ENCODE measurements around the gene DLG2. TPM values are rescaled to one million over a fixed set of nuclear protein-coding genes. Genes with fewer than 3 reads are reported as not detected.

DLG2 gene
- total and polyA plus RNA-seq, 9 of the 15 experiments (the other 6 are each of a cell fraction or from before 2014, with no cell fraction given) = 0.52 to 1.6 (median 0.95) TPM

DNA sequence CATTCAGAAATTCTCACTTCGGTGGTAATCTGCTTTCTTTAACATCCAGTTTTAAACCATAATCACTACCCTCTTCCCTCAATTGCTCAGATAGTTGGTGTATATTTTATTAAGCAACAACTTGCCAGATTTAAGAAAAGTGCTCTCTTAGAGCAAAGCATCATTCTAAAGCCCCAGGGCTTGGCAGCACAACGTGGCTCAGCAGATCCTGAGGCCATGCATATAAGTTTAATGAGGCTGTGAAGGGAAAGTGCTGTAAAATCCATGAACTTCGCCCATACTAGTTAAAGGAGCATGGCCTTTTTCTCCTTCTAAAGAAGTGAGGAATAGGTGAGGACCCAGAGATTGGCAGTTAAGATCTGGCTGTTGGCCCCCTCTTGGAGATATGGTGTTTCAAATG, 1858.7 kb downstream of the DLG2 start (continued):
- no peak for TF ChIP-seq FOXM1 (IDR thresholded peaks at IDR 0.05; ENCODE audit: low read depth)
- TF ChIP-seq FOXM1 (CRISPR knock-in tag; IDR thresholded peaks at IDR 0.05; ENCODE audit: low read depth) = no peak
- TF ChIP-seq NFIC (IDR thresholded peaks at IDR 0.05) = no peak
- TF ChIP-seq CREB5 (CRISPR knock-in tag; IDR thresholded peaks at IDR 0.05) = no peak
- TF ChIP-seq ZNF174 (CRISPR knock-in tag; IDR thresholded peaks at IDR 0.05) = no peak

DNA sequence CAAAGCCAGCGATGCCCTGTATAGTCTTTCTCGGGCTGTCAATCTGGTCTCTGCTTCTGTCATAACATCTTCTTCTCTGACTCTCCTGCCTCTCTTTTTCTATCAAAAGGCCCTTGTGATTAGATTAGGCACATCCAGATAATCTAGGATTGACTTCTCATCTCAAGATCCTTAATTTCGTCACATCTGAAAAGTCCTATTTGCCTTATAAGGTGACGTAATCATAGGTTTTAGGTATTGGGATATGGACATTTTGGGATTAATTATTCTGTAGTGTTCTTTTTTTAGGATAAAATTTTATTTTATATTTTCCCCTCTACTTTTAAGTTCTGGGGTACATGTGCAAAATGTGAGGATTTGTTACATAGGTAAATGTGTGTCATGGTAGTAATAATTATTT, 1860.2 kb downstream of the DLG2 start:
- no peak overlapping the region for H3K9ac ChIP-seq (ENCODE audit: insufficient read depth in 1 of 2, low read depth in 2 of 2, low read length in 2 of 2)
- no peak for FAIRE-seq
- peak; percentile 44; the same call in 1 of the 2 replicates for TF ChIP-seq ATF3 (IDR thresholded peaks at IDR 0.05)
- no peak for TF ChIP-seq ATF3 (CRISPR knock-in tag; conservative IDR thresholded peaks at IDR 0.05)
- TF ChIP-seq, protein P1, sequence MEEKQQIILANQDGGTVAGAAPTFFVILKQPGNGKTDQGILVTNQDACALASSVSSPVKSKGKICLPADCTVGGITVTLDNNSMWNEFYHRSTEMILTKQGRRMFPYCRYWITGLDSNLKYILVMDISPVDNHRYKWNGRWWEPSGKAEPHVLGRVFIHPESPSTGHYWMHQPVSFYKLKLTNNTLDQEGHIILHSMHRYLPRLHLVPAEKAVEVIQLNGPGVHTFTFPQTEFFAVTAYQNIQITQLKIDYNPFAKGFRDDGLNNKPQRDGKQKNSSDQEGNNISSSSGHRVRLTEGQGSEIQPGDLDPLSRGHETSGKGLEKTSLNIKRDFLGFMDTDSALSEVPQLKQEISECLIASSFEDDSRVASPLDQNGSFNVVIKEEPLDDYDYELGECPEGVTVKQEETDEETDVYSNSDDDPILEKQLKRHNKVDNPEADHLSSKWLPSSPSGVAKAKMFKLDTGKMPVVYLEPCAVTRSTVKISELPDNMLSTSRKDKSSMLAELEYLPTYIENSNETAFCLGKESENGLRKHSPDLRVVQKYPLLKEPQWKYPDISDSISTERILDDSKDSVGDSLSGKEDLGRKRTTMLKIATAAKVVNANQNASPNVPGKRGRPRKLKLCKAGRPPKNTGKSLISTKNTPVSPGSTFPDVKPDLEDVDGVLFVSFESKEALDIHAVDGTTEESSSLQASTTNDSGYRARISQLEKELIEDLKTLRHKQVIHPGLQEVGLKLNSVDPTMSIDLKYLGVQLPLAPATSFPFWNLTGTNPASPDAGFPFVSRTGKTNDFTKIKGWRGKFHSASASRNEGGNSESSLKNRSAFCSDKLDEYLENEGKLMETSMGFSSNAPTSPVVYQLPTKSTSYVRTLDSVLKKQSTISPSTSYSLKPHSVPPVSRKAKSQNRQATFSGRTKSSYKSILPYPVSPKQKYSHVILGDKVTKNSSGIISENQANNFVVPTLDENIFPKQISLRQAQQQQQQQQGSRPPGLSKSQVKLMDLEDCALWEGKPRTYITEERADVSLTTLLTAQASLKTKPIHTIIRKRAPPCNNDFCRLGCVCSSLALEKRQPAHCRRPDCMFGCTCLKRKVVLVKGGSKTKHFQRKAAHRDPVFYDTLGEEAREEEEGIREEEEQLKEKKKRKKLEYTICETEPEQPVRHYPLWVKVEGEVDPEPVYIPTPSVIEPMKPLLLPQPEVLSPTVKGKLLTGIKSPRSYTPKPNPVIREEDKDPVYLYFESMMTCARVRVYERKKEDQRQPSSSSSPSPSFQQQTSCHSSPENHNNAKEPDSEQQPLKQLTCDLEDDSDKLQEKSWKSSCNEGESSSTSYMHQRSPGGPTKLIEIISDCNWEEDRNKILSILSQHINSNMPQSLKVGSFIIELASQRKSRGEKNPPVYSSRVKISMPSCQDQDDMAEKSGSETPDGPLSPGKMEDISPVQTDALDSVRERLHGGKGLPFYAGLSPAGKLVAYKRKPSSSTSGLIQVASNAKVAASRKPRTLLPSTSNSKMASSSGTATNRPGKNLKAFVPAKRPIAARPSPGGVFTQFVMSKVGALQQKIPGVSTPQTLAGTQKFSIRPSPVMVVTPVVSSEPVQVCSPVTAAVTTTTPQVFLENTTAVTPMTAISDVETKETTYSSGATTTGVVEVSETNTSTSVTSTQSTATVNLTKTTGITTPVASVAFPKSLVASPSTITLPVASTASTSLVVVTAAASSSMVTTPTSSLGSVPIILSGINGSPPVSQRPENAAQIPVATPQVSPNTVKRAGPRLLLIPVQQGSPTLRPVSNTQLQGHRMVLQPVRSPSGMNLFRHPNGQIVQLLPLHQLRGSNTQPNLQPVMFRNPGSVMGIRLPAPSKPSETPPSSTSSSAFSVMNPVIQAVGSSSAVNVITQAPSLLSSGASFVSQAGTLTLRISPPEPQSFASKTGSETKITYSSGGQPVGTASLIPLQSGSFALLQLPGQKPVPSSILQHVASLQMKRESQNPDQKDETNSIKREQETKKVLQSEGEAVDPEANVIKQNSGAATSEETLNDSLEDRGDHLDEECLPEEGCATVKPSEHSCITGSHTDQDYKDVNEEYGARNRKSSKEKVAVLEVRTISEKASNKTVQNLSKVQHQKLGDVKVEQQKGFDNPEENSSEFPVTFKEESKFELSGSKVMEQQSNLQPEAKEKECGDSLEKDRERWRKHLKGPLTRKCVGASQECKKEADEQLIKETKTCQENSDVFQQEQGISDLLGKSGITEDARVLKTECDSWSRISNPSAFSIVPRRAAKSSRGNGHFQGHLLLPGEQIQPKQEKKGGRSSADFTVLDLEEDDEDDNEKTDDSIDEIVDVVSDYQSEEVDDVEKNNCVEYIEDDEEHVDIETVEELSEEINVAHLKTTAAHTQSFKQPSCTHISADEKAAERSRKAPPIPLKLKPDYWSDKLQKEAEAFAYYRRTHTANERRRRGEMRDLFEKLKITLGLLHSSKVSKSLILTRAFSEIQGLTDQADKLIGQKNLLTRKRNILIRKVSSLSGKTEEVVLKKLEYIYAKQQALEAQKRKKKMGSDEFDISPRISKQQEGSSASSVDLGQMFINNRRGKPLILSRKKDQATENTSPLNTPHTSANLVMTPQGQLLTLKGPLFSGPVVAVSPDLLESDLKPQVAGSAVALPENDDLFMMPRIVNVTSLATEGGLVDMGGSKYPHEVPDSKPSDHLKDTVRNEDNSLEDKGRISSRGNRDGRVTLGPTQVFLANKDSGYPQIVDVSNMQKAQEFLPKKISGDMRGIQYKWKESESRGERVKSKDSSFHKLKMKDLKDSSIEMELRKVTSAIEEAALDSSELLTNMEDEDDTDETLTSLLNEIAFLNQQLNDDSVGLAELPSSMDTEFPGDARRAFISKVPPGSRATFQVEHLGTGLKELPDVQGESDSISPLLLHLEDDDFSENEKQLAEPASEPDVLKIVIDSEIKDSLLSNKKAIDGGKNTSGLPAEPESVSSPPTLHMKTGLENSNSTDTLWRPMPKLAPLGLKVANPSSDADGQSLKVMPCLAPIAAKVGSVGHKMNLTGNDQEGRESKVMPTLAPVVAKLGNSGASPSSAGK (IDR thresholded peaks at IDR 0.05) = no peak
- no peak for TF ChIP-seq RB1 (IDR thresholded peaks at IDR 0.05; ENCODE audit: low read depth)

More for the DNA sequence above, 1860.2 kb downstream of the DLG2 start:
- BruUV-seq (replicated peaks) = no TSS peak
- Histone ChIP-seq H3K4me3 (no peak overlapping the region), H3K27ac (ENCODE audit: extremely low read depth, low read depth, low read length) (no peak overlapping the region), H3K36me3 (ENCODE audit: control insufficient read depth, insufficient read depth, low read length) (no peaks in the 10 kb centered on the region), H2AFZ (ENCODE audit: low read depth, low read length) (no peak overlapping the region), H3K79me2 (ENCODE audit: control insufficient read depth, insufficient read depth, low read length) (no peaks in the 10 kb centered on the region), H3K27me3 (ENCODE audit: control insufficient read depth in 2 of 2, insufficient read depth in 2 of 2, low read length in 2 of 2) (no peaks in the 10 kb centered on the region), H4K20me1 (replicated peaks; ENCODE audit: control insufficient read depth, insufficient read depth, low read length) (no peaks in the 10 kb centered on the region), H3K4me2 (ENCODE audit: insufficient read depth, low read length) (no peak overlapping the region), H3K4me1 (replicated peaks in 1 of 2; ENCODE audit: control insufficient read depth in 2 of 2, insufficient read depth in 2 of 2, low read length in 2 of 2) (no peaks in the 10 kb centered on the region), H3K9me1 (ENCODE audit: control insufficient read depth, insufficient read depth, low read length) (no peaks in the 10 kb centered on the region), H3K9me3 (replicated peaks; ENCODE audit: control insufficient read depth, insufficient read depth, low read depth, low read length) (no peaks in the 10 kb centered on the region)
- CTCF ChIA-PET (ENCODE audit: low intra/inter-chr PET ratio) = no interaction called here
- intact Hi-C loops (cut with micrococcal nuclease) = no loop called here
- POLR2A ChIA-PET = no interaction called here
- WGBS (ENCODE audit: insufficient coverage, low coverage, missing lambda C conversion rate) = 0% methylated on average over 4 of the region's 4 CpGs
- in situ Hi-C loops (cut with MboI) = no loop called here
- DNase-seq (ENCODE audit: extremely low read depth in 1 of 4, low spot score in 3 of 4) (no peak), ATAC-seq (no peak)

Data from K562 (cell line).